H9 (cell line): Measurements from ENCODE around the gene GAS6. TPM values are rescaled to one million over a fixed set of nuclear protein-coding genes. Genes with fewer than 3 reads are reported as not detected.

Experiments used
- DNase-seq: peaks from one replicate; pipeline ENCODE4 v3.0.0-alpha.2; 2017
- H2AFZ ChIP-seq: one replicate; pipeline ENCODE4 v1.6.1; 2013; ENCODE audit warnings: mild to moderate bottlenecking, low read length, control low read depth, moderate library complexity
- H2AK5ac ChIP-seq: 2 replicates; pipeline ENCODE4 v1.6.1; 2013; ENCODE audit warnings: low read length, control low read depth, mixed read lengths; ENCODE audit not compliant: insufficient read length
- H2BK120ac ChIP-seq: one replicate; pipeline ENCODE4 v1.6.1; 2013; ENCODE audit warnings: low read depth, mild to moderate bottlenecking, low read length, control low read depth, inconsistent platforms; ENCODE audit not compliant: poor library complexity, severe bottlenecking
- H2BK12ac ChIP-seq: 2 replicates; pipeline ENCODE4 v1.6.1; 2013; ENCODE audit warnings: low read length, control low read depth, mixed read lengths, low read depth; ENCODE audit not compliant: insufficient read length
- H2BK15ac ChIP-seq: 2 replicates; pipeline ENCODE4 v1.6.1; 2013; ENCODE audit warnings: low read depth, low read length, control low read depth
- H2BK20ac ChIP-seq: one replicate; pipeline ENCODE4 v1.6.1; 2013; ENCODE audit warnings: low read depth, mild to moderate bottlenecking, low read length, control low read depth, inconsistent platforms; ENCODE audit not compliant: poor library complexity, severe bottlenecking
- H2BK5ac ChIP-seq: 2 replicates; pipeline ENCODE4 v1.6.1; 2013; ENCODE audit warnings: low read length, control low read depth, mixed read lengths; ENCODE audit not compliant: insufficient read length
- H3K14ac ChIP-seq: 2 replicates; pipeline ENCODE4 v1.6.1; 2013; ENCODE audit warnings: low read length, control low read depth; ENCODE audit not compliant: insufficient read depth
- H3K18ac ChIP-seq: 2 replicates; pipeline ENCODE4 v1.6.1; 2013; ENCODE audit warnings: low read depth, mild to moderate bottlenecking, mixed read lengths, low read length, control low read depth; ENCODE audit not compliant: insufficient read length
- H3K23ac ChIP-seq: 2 replicates; pipeline ENCODE4 v1.6.1; 2013; ENCODE audit warnings: low read length, control low read depth, mixed read lengths, low read depth; ENCODE audit not compliant: insufficient read length
- H3K23me2 ChIP-seq: 2 replicates; pipeline ENCODE4 v1.6.1; 2013; ENCODE audit warnings: low read depth, mild to moderate bottlenecking, mixed read lengths, low read length, control low read depth; ENCODE audit not compliant: insufficient read length, poor library complexity, severe bottlenecking
- H3K27ac ChIP-seq: 2 replicates; pipeline ENCODE4 v1.5.1; 2013; ENCODE audit warnings: low read length, control low read depth, mixed read lengths, low read depth; ENCODE audit not compliant: insufficient read length
- H3K27me3 ChIP-seq: 2 replicates; pipeline ENCODE4 v1.6.1; 2013; ENCODE audit warnings: low read length, control low read depth, inconsistent platforms; ENCODE audit not compliant: insufficient read depth
- H3K4ac ChIP-seq: 2 replicates; pipeline ENCODE4 v1.6.1; 2013; ENCODE audit warnings: low read depth, mild to moderate bottlenecking, control low read depth, inconsistent platforms, low read length, moderate library complexity
- H3K4me1 ChIP-seq: 2 replicates; pipeline ENCODE4 v1.6.1; 2013; ENCODE audit warnings: low read length, control low read depth, inconsistent platforms; ENCODE audit not compliant: insufficient read depth
- H3K4me2 ChIP-seq: 2 replicates; pipeline ENCODE4 v1.6.1; 2013; ENCODE audit warnings: low read length, control low read depth, mixed read lengths; ENCODE audit not compliant: insufficient read length, insufficient read depth
- H3K56ac ChIP-seq: 2 replicates; pipeline ENCODE4 v1.6.1; 2013; ENCODE audit warnings: low read depth, mild to moderate bottlenecking, mixed read lengths, low read length, control low read depth; ENCODE audit not compliant: insufficient read length
- H3K79me1 ChIP-seq: 2 replicates; pipeline ENCODE4 v1.6.1; 2013; ENCODE audit warnings: low read depth, mild to moderate bottlenecking, moderate library complexity, low read length, control low read depth, inconsistent platforms; ENCODE audit not compliant: insufficient read depth, poor library complexity, severe bottlenecking
- H3K79me2 ChIP-seq: 2 replicates; pipeline ENCODE4 v1.6.1; 2013; ENCODE audit warnings: low read length, control low read depth, inconsistent platforms; ENCODE audit not compliant: insufficient read depth
- H3K9ac ChIP-seq: 2 replicates; pipeline ENCODE4 v1.6.1; 2013; ENCODE audit warnings: low read length, control low read depth, mixed read lengths; ENCODE audit not compliant: insufficient read length; ENCODE audit errors: extremely low read depth
- H3K9me3 ChIP-seq: one replicate; pipeline ENCODE4 v1.6.1; 2013; ENCODE audit warnings: low read depth, low read length, inconsistent platforms; ENCODE audit not compliant: control insufficient read depth
- H3T11ph ChIP-seq: one replicate; pipeline ENCODE4 v1.6.1; 2013; ENCODE audit warnings: mild to moderate bottlenecking, low read length, control low read depth, inconsistent platforms
- H4K20me1 ChIP-seq: one replicate; pipeline ENCODE4 v1.6.1; 2013; ENCODE audit not compliant: control insufficient read depth, insufficient read length, insufficient read depth
- H4K5ac ChIP-seq: 2 replicates; pipeline ENCODE4 v1.6.1; 2013; ENCODE audit warnings: low read depth, mild to moderate bottlenecking, mixed read lengths, low read length, control low read depth; ENCODE audit not compliant: insufficient read length
- H4K8ac ChIP-seq: replicated peaks from 2 replicates; pipeline ENCODE4 v1.6.1; 2013; ENCODE audit warnings: low read length, control low read depth, mixed read lengths, low read depth; ENCODE audit not compliant: insufficient read length
- H4K91ac ChIP-seq: 2 replicates; pipeline ENCODE4 v1.6.1; 2013; ENCODE audit warnings: low read depth, mild to moderate bottlenecking, moderate library complexity, mixed read lengths, low read length, control low read depth; ENCODE audit not compliant: insufficient read length
- H3K27ac Mint-ChIP-seq, 3 experiments: 2 replicates in 2 of 3; 3 replicates in 1 of 3; pipeline ENCODE4 v1.8.0; 2020 to 2021; ENCODE audit warnings: mixed read lengths in 3 of 3, mild to moderate bottlenecking in 1 of 3, moderate library complexity in 1 of 3
- H3K27me3 Mint-ChIP-seq: 2 replicates; pipeline ENCODE4 v1.8.0; 2021; ENCODE audit warnings: low read depth, mild to moderate bottlenecking, moderate library complexity, mixed read lengths
- H3K36me3 Mint-ChIP-seq, 3 experiments: 2 replicates in 2 of 3; 3 replicates in 1 of 3; pipeline ENCODE4 v1.8.0; 2020 to 2021; ENCODE audit warnings: low read depth in 3 of 3, mixed read lengths in 3 of 3; ENCODE audit not compliant: insufficient read depth in 1 of 3
- H3K4me1 Mint-ChIP-seq, 2 experiments: 2 replicates each; pipeline ENCODE4 v1.8.0; 2020; ENCODE audit warnings: mixed read lengths in 2 of 2
- H3K4me3 Mint-ChIP-seq, 2 experiments: 2 replicates in 1 of 2; 3 replicates in 1 of 2; pipeline ENCODE4 v1.8.0; 2020 to 2021; ENCODE audit warnings: mild to moderate bottlenecking in 2 of 2, mixed read lengths in 2 of 2, moderate library complexity in 1 of 2
- H3K9me3 Mint-ChIP-seq, 2 experiments: 2 replicates in 1 of 2; 3 replicates in 1 of 2; pipeline ENCODE4 v1.8.0; 2020; ENCODE audit warnings: mild to moderate bottlenecking in 2 of 2, mixed read lengths in 2 of 2, moderate library complexity in 1 of 2
- CTCF ChIP-seq: fragments of 200-600 bp; sonication (generic); conservative IDR thresholded peaks from 3 replicates; pipeline ENCODE4 v1.8.0; 2021; ENCODE audit warnings: antibody characterized with exemption, mild to moderate bottlenecking
- WGBS: extraction: QIAGEN DNeasy Blood & Tissue Kit; methylation state at CpG from one replicate; pipeline ENCODE4 v1.1.7; 2013; ENCODE audit warnings: missing lambda C conversion rate, low lambda C conversion rate, mixed read lengths; ENCODE audit not compliant: insufficient read length; ENCODE audit errors: extremely low coverage; 5-methylcytosine and 5-hydroxymethylcytosine counted together
- total RNA-seq: library from RNA; stranded (reverse); gene quantifications from 2 replicates; pipeline ENCODE4 v1.2.1, GENCODE V29; 2021

The GAS6 gene
- total RNA-seq, 1 experiment from 2014 or later: 20.5 TPM

- no peak overlapping the region for H2BK15ac ChIP-seq
- no peak overlapping the region for H3K14ac ChIP-seq
- no peak overlapping the region for H2BK120ac ChIP-seq
- no peaks in the 10 kb centered on the region for H4K20me1 ChIP-seq
- no peak overlapping the region for H4K8ac ChIP-seq
- H3K4me1 Mint-ChIP-seq: peaks cover 3 to 8% of the 10 kb centered on the region in 2 experiments; a peak in 3 of 4 replicates
- H3K79me2 ChIP-seq: no peaks in the 10 kb centered on the region
- H2BK5ac ChIP-seq: no peak overlapping the region
- H3K4me2 ChIP-seq: no peak overlapping the region
- H3K27me3 ChIP-seq: no peaks in the 10 kb centered on the region
- H3K79me1 ChIP-seq: no peaks in the 10 kb centered on the region
- H3K56ac ChIP-seq: no peak overlapping the region
- TF ChIP-seq CTCF: peak; percentile 81
- H3K9me3 Mint-ChIP-seq: peaks cover 0 to 2% of the 10 kb centered on the region in 2 experiments; a peak in 1 of 5 replicates
- H3K36me3 Mint-ChIP-seq: peaks cover 1 to 4% (median 2%) of the 10 kb centered on the region in 3 experiments; a peak in 3 of 7 replicates
- no peak overlapping the region for H2AK5ac ChIP-seq
- no peak overlapping the region for H2AFZ ChIP-seq
- no peak overlapping the region for H4K91ac ChIP-seq
- no peaks in the 10 kb centered on the region for H3K23me2 ChIP-seq
- no peak overlapping the region for H3K27ac ChIP-seq
- H2BK20ac ChIP-seq: no peak overlapping the region
- H3K23ac ChIP-seq: no peak overlapping the region
- no peak overlapping the region for H2BK12ac ChIP-seq
- H3K4ac ChIP-seq: no peak overlapping the region
- H3K27me3 Mint-ChIP-seq: no peaks in the 10 kb centered on the region
- no peak overlapping the region for H3T11ph ChIP-seq
- H3K4me3 Mint-ChIP-seq: no peak overlapping the region; a peak in 1 of 5 replicates
- H3K9ac ChIP-seq: no peak overlapping the region
- H3K9me3 ChIP-seq: no peaks in the 10 kb centered on the region
- peak; percentile 91 for DNase-seq
- no CpG with 5 or more reads among the region's 24 CpGs for WGBS
- no peak overlapping the region for H4K5ac ChIP-seq
- no peaks in the 10 kb centered on the region for H3K4me1 ChIP-seq
- no peak overlapping the region for H3K18ac ChIP-seq
- peak overlapping the region in 2 of 3 experiments; percentile 70 to 77; a peak in 3 of 7 replicates for H3K27ac Mint-ChIP-seq
These were observed 46.7 kb downstream of the GAS6 start for GRCh38 chr13:113816946-113817859.
